ENCODE results near the gene CASZ1. TPM values are rescaled to one million over a fixed set of nuclear protein-coding genes. Genes with fewer than 3 reads are reported as not detected.

The CASZ1 gene
- total and polyA plus RNA-seq, 2 donors (not counting 3 experiments of a cell fraction or from before 2014, with no cell fraction given): 1.5 to 5.2 TPM

GRCh38 chr1:10632691-10633090 lies 163.8 kb downstream of the CASZ1 start:
- BruUV-seq (replicated peaks): no TSS peak
- no peak for FAIRE-seq
- no peak for DNase-seq (ENCODE audit: low read depth, low spot score)
- Histone ChIP-seq H3K27ac (ENCODE audit: insufficient read depth, low read depth, low read length) (no peak overlapping the region), H3K36me3 (ENCODE audit: control insufficient read depth in 2 of 2, extremely low read depth in 1 of 2, insufficient read depth in 2 of 2, low read length in 2 of 2) (peaks cover 0 to 4% of the 10 kb centered on the region in 2 experiments), H3K9me1 (replicated peaks; ENCODE audit: control insufficient read depth, extremely low read depth, insufficient read depth, low read length) (no peaks in the 10 kb centered on the region), H3K4me2 (ENCODE audit: insufficient read depth, low read length) (no peak overlapping the region), H3K9ac (replicated peaks; ENCODE audit: extremely low read depth, insufficient read depth, low read length) (no peak overlapping the region), H3K9me3 (replicated peaks; ENCODE audit: control insufficient read depth, insufficient read depth, low read length) (no peaks in the 10 kb centered on the region), H3K79me2 (ENCODE audit: control insufficient read depth, insufficient read depth, low read length) (no peaks in the 10 kb centered on the region), H2AFZ (ENCODE audit: low read depth, low read length) (no peak overlapping the region), H3K4me1 (ENCODE audit: control insufficient read depth, extremely low read depth, insufficient read depth, low read length) (no peaks in the 10 kb centered on the region), H3K4me3 (replicated peaks in 1 of 3; ENCODE audit: insufficient read depth in 1 of 3, low read depth in 1 of 3, low read length in 3 of 3) (no peak overlapping the region), H3K27me3 (ENCODE audit: control insufficient read depth in 2 of 2, insufficient read depth in 2 of 2, low read length in 2 of 2) (peaks cover 0 to under 1% of the 10 kb centered on the region in 2 experiments), H4K20me1 (replicated peaks; ENCODE audit: control insufficient read depth, extremely low read depth, insufficient read depth, low read length) (no peaks in the 10 kb centered on the region)
- TF ChIP-seq MYC (IDR thresholded peaks at IDR 0.05; ENCODE audit: low read depth, low read length) (no peak), JUN (IDR thresholded peaks at IDR 0.05; ENCODE audit: borderline replicate concordance, insufficient read depth, insufficient read length, low read depth) (no peak), FOS (IDR thresholded peaks at IDR 0.05; ENCODE audit: borderline replicate concordance, insufficient read depth, low read length) (no peak), GATA2 (IDR thresholded peaks at IDR 0.05; ENCODE audit: insufficient read depth, insufficient read length, low read depth, low read length) (no peak), MAX (IDR thresholded peaks at IDR 0.05; ENCODE audit: insufficient read depth, insufficient read length) (no peak), POLR2A (IDR thresholded peaks at IDR 0.05; ENCODE audit: low read depth, low read length) (no peak), CTCF (IDR thresholded peaks at IDR 0.05; ENCODE audit: extremely low read depth in 1 of 2, insufficient read depth in 1 of 2, low read depth in 1 of 2, low read length in 2 of 2) (no peak), POLR2AphosphoS5 (IDR thresholded peaks at IDR 0.05; ENCODE audit: insufficient read depth, low read depth, low read length) (no peak), EZH2 (IDR thresholded peaks at IDR 0.05; ENCODE audit: borderline replicate concordance, low read depth, low read length, severe bottlenecking) (no peak)
- dilution Hi-C loops (cut with MboI; ENCODE audit: extremely low pct_ligation_motif_present, low sequenced_read_pairs) (no loop called here), intact Hi-C loops (cut with micrococcal nuclease) (loop anchor here (10.0 kb wide), 1 partner anchor 232 kb away; no protein-coding TSS in a partner anchor)
- ChIA-PET CTCF (no interaction called here), POLR2A (no interaction called here)
